Measurements from ENCODE around the gene FBXO3. TPM values are rescaled to one million over a fixed set of nuclear protein-coding genes. Genes with fewer than 3 reads are reported as not detected.
A peak's percentile ranks its signal among the peaks of the same experiment; 100 is the strongest.

Gene FBXO3
- total and polyA plus RNA-seq, 9 of the 15 experiments (the other 6 are each of a cell fraction or from before 2014, with no cell fraction given) = 11.6 to 59.3 (median 29.2) TPM

- TF ChIP-seq JUNB (CRISPR knock-in tag; conservative IDR thresholded peaks at IDR 0.05) (peak; percentile 58; the same call in 1 of the 2 replicates), C11orf30 (IDR thresholded peaks at IDR 0.05; ENCODE audit: low read depth) (peak; percentile 93), NR2C2 (CRISPR knock-in tag; IDR thresholded peaks at IDR 0.05) (no peak), NR2C2 (tag; IDR thresholded peaks at IDR 0.05) (peak; percentile 60; the same call in 1 of the 2 replicates), KDM4B (IDR thresholded peaks at IDR 0.05; ENCODE audit: borderline replicate concordance in 2 of 2, low read depth in 1 of 2) (no peak), TCF3 (CRISPR knock-in tag; IDR thresholded peaks at IDR 0.05) (peak; percentile 14; the same call in 1 of the 2 replicates), SNIP1 (IDR thresholded peaks at IDR 0.05; ENCODE audit: low read depth) (no peak), FOXK2 (conservative IDR thresholded peaks at IDR 0.05 in 1 of 2, IDR thresholded peaks at IDR 0.05 in 1 of 2; ENCODE audit: low read depth in 2 of 2) (0 out of 4 replicates have a peak, but pooled peaks of 1 of the 2 experiments have one; percentile 24), EGR1 (conservative IDR thresholded peaks at IDR 0.05) (peak; percentile 61), HLTF (IDR thresholded peaks at IDR 0.05) (peak; percentile 38; the same call in 1 of the 2 replicates), ARID2 (IDR thresholded peaks at IDR 0.05) (no peak), YY1 (IDR thresholded peaks at IDR 0.05; ENCODE audit: borderline replicate concordance in 1 of 3, control insufficient read depth in 1 of 3, extremely low read depth in 1 of 3, insufficient read depth in 3 of 3, insufficient read length in 1 of 3, insufficient replicate concordance in 2 of 3, low read depth in 1 of 3, low read length in 2 of 3) (no peak), SIN3A (IDR thresholded peaks at IDR 0.05; ENCODE audit: borderline replicate concordance in 2 of 2, control insufficient read depth in 1 of 2, low read depth in 2 of 2, low read length in 2 of 2) (no peak), CBFB (CRISPR knock-in tag; IDR thresholded peaks at IDR 0.05) (no peak), ZNF76 (CRISPR knock-in tag; IDR thresholded peaks at IDR 0.05; ENCODE audit: borderline replicate concordance) (no peak), ZNF668 (CRISPR knock-in tag; IDR thresholded peaks at IDR 0.05) (no peak)
- TF ChIP-seq, protein P1, sequence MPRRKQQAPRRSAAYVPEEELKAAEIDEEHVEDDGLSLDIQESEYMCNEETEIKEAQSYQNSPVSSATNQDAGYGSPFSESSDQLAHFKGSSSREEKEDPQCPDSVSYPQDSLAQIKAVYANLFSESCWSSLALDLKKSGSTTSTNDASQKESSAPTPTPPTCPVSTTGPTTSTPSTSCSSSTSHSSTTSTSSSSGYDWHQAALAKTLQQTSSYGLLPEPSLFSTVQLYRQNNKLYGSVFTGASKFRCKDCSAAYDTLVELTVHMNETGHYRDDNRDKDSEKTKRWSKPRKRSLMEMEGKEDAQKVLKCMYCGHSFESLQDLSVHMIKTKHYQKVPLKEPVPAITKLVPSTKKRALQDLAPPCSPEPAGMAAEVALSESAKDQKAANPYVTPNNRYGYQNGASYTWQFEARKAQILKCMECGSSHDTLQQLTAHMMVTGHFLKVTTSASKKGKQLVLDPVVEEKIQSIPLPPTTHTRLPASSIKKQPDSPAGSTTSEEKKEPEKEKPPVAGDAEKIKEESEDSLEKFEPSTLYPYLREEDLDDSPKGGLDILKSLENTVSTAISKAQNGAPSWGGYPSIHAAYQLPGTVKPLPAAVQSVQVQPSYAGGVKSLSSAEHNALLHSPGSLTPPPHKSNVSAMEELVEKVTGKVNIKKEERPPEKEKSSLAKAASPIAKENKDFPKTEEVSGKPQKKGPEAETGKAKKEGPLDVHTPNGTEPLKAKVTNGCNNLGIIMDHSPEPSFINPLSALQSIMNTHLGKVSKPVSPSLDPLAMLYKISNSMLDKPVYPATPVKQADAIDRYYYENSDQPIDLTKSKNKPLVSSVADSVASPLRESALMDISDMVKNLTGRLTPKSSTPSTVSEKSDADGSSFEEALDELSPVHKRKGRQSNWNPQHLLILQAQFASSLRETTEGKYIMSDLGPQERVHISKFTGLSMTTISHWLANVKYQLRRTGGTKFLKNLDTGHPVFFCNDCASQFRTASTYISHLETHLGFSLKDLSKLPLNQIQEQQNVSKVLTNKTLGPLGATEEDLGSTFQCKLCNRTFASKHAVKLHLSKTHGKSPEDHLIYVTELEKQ (CRISPR knock-in tag; IDR thresholded peaks at IDR 0.05) = no peak
- TF ChIP-seq, protein P2, sequence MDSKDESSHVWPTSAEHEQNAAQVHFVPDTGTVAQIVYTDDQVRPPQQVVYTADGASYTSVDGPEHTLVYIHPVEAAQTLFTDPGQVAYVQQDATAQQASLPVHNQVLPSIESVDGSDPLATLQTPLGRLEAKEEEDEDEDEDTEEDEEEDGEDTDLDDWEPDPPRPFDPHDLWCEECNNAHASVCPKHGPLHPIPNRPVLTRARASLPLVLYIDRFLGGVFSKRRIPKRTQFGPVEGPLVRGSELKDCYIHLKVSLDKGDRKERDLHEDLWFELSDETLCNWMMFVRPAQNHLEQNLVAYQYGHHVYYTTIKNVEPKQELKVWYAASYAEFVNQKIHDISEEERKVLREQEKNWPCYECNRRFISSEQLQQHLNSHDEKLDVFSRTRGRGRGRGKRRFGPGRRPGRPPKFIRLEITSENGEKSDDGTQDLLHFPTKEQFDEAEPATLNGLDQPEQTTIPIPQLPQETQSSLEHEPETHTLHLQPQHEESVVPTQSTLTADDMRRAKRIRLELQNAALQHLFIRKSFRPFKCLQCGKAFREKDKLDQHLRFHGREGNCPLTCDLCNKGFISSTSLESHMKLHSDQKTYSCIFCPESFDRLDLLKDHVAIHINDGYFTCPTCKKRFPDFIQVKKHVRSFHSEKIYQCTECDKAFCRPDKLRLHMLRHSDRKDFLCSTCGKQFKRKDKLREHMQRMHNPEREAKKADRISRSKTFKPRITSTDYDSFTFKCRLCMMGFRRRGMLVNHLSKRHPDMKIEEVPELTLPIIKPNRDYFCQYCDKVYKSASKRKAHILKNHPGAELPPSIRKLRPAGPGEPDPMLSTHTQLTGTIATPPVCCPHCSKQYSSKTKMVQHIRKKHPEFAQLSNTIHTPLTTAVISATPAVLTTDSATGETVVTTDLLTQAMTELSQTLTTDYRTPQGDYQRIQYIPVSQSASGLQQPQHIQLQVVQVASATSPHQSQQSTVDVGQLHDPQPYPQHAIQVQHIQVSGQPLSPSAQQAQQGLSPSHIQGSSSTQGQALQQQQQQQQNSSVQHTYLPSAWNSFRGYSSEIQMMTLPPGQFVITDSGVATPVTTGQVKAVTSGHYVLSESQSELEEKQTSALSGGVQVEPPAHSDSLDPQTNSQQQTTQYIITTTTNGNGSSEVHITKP (IDR thresholded peaks at IDR 0.05; ENCODE audit: partially characterized antibody) = peak; percentile 34
- TF ChIP-seq, protein P3, sequence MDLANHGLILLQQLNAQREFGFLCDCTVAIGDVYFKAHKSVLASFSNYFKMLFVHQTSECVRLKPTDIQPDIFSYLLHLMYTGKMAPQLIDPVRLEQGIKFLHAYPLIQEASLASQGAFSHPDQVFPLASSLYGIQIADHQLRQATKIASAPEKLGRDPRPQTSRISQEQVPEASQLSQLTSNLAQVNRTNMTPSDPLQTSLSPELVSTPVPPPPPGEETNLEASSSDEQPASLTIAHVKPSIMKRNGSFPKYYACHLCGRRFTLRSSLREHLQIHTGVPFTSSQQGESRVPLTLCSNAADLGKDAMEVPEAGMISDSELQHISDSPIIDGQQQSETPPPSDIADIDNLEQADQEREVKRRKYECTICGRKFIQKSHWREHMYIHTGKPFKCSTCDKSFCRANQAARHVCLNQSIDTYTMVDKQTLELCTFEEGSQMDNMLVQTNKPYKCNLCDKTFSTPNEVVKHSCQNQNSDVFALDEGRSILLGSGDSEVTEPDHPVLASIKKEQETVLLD (IDR thresholded peaks at IDR 0.05) = peak; percentile 32; the same call in 1 of the 2 replicates
Observed at GRCh38 chr11:33723238-33723881, 51.0 kb downstream of the FBXO3 start (continued).
